HG03045 (cell line): ENCODE measurements around the gene MRPL40.
"Not testable (repeated sequence)": the region's sequence is repeated elsewhere in the genome, so short reads cannot be mapped to it uniquely, and the experiment has no call there.

Source experiments
- ATAC-seq: cut with Tn5 transposase; IDR thresholded peaks from one replicate; pipeline ENCODE4 v1.9.1; 2021; ENCODE audit warnings: mild to moderate bottlenecking, moderate library complexity; ENCODE audit not compliant: unreplicated experiment

The MRPL40 gene

GRCh38 chr22:19436444-19437161 is 4.3 kb downstream of the MRPL40 start:
- not testable (repeated sequence) for ATAC-seq

GRCh38 chr22:19438298-19438697 is 6.0 kb downstream of the MRPL40 start:
- ATAC-seq, result no peak

GRCh38 chr22:19440411-19441195 is 8.3 kb downstream of the MRPL40 start:
- ATAC-seq, result no peak

GRCh38 chr22:19442166-19442565 is 9.8 kb downstream of the MRPL40 start:
- ATAC-seq, result no peak

- no peak for ATAC-seq
Measured at GRCh38 chr22:19443544-19444211, 11.3 kb downstream of the MRPL40 start.

GRCh38 chr22:19445279-19445982 is 13.1 kb downstream of the MRPL40 start:
- ATAC-seq, result not testable (repeated sequence)

GRCh38 chr22:19446603-19447329 is 14.4 kb downstream of the MRPL40 start:
- ATAC-seq, result no peak

GRCh38 chr22:19447330-19448075 is 15.2 kb downstream of the MRPL40 start, which contains the start of gene C22orf39:
Gene C22orf39, minus strand, starts transcription at chr22:19447711. Its CDS starts 23 bp downstream, at chr22:19447688.
- ATAC-seq, result peak; percentile 75

GRCh38 chr22:19448076-19448607 is 15.8 kb downstream of the MRPL40 start:
- no peak for ATAC-seq

GRCh38 chr22:19448739-19449421 is 16.5 kb downstream of the MRPL40 start:
- no peak for ATAC-seq

GRCh38 chr22:19449422-19449767 is 17.1 kb downstream of the MRPL40 start:
- no peak for ATAC-seq

- ATAC-seq, result no peak
Measured at GRCh38 chr22:19450363-19451175, 18.2 kb downstream of the MRPL40 start.

- ATAC-seq, result no peak
Measured at GRCh38 chr22:19451570-19451969, 19.2 kb downstream of the MRPL40 start.

- no peak for ATAC-seq
Measured at GRCh38 chr22:19453718-19454117, 21.4 kb downstream of the MRPL40 start.

- no peak for ATAC-seq
Measured at GRCh38 chr22:19454156-19454555, 21.8 kb downstream of the MRPL40 start.

- ATAC-seq, result no peak
Measured at GRCh38 chr22:19455033-19455432, 22.7 kb downstream of the MRPL40 start.

- ATAC-seq, result no peak
Measured at GRCh38 chr22:19455585-19456370, 23.4 kb downstream of the MRPL40 start.
